GM12864 (cell line): ENCODE results near the gene KRT71.
"Not testable (repeated sequence)": the region's sequence is repeated elsewhere in the genome, so short reads cannot be mapped to it uniquely, and the experiment has no call there.

ENCODE experiments used
- DNase-seq: peaks from one replicate; pipeline ENCODE4 v3.0.0-alpha.2; 2011; ENCODE audit warnings: low read depth
- H3K4me3 ChIP-seq: 2 replicates; pipeline ENCODE4 v1.5.1; 2011; ENCODE audit warnings: mild to moderate bottlenecking, low read depth, low read length, control low read depth
- CTCF ChIP-seq: IDR thresholded peaks from 2 replicates; pipeline ENCODE4 v1.5.1; 2011; ENCODE audit warnings: low read depth, mild to moderate bottlenecking, moderate library complexity, low read length, control low read depth, inconsistent platforms; ENCODE audit errors: missing control alignments

Gene KRT71

GRCh38 chr12:52552681-52553195 is at the start of gene KRT71:
Gene KRT71, minus strand, starts transcription at chr12:52553145. Its CDS starts 68 bp downstream, at chr12:52553077.
- no peak within 1 kb of the TSS for H3K4me3 ChIP-seq
- DNase-seq = no peak
- no peak for TF ChIP-seq CTCF

GRCh38 chr12:52602552-52602951 is 49.6 kb upstream of the KRT71 start:
- DNase-seq = no peak
- no peak overlapping the region for H3K4me3 ChIP-seq
- TF ChIP-seq CTCF = no peak

- TF ChIP-seq CTCF = no peak
- no peak overlapping the region for H3K4me3 ChIP-seq
- no peak for DNase-seq
Measured at GRCh38 chr12:52601671-52602070, 48.7 kb upstream of the KRT71 start.

- no peak for TF ChIP-seq CTCF
- no peak for DNase-seq
- H3K4me3 ChIP-seq = no peak within 1 kb of the TSS
Measured at GRCh38 chr12:52600941-52601481, 48.1 kb upstream of the KRT71 start, which contains the start of gene KRT72. Gene KRT72, minus strand, starts transcription at chr12:52601463. Its CDS starts 11 bp downstream, at chr12:52601452.

GRCh38 chr12:52600475-52600874 is 47.5 kb upstream of the KRT71 start:
- no peak overlapping the region for H3K4me3 ChIP-seq
- no peak for DNase-seq
- TF ChIP-seq CTCF = no peak

GRCh38 chr12:52600071-52600470 is 47.1 kb upstream of the KRT71 start:
- no peak for DNase-seq
- H3K4me3 ChIP-seq = no peak overlapping the region
- TF ChIP-seq CTCF = no peak

- TF ChIP-seq CTCF = no peak
- no peak overlapping the region for H3K4me3 ChIP-seq
- no peak for DNase-seq
Measured at GRCh38 chr12:52598966-52599365, 46.0 kb upstream of the KRT71 start.

GRCh38 chr12:52594237-52594636 is 41.3 kb upstream of the KRT71 start:
- not testable (repeated sequence) for H3K4me3 ChIP-seq, DNase-seq
